DND-41 (cell line): Measurements from ENCODE around the gene DYNLT2.

Source experiments
- ATAC-seq: fragments of 200-7000 bp; cut with Tn5 transposase; 3 replicates; pipeline ENCODE4 v1.9.1; 2021; ENCODE audit warnings: low read depth; ENCODE audit not compliant: insufficient read depth
- DNase-seq: peaks from one replicate; pipeline ENCODE4 v3.0.0-alpha.2; 2020
- H2AFZ ChIP-seq: 2 replicates; pipeline ENCODE4 v1.6.0; 2012; ENCODE audit warnings: low read depth, low read length
- H3K27ac ChIP-seq: 2 replicates; pipeline ENCODE4 v1.5.1; 2012; ENCODE audit warnings: low read length, inconsistent platforms
- H3K27me3 ChIP-seq: fragments of 200-600 bp; sonication (generic); 2 replicates; pipeline ENCODE4 v1.6.0; 2012; ENCODE audit warnings: low read length, mild to moderate bottlenecking, inconsistent platforms; ENCODE audit not compliant: insufficient read depth, poor library complexity
- H3K36me3 ChIP-seq: 2 replicates; pipeline ENCODE4 v1.5.1; 2012; ENCODE audit warnings: low read length, inconsistent platforms; ENCODE audit not compliant: insufficient read depth
- H3K4me1 ChIP-seq: 2 replicates; pipeline ENCODE4 v1.5.1; 2012; ENCODE audit warnings: mild to moderate bottlenecking, low read length; ENCODE audit not compliant: insufficient read depth
- H3K4me2 ChIP-seq: 2 replicates; pipeline ENCODE4 v1.6.0; 2012; ENCODE audit warnings: mild to moderate bottlenecking, moderate library complexity, low read length, inconsistent platforms; ENCODE audit not compliant: insufficient read depth
- H3K4me3 ChIP-seq, 2 experiments: fragments of 200-600 bp in 1 of 2; shearing (Covaris generic) in 1 of 2; 2 replicates each; pipeline ENCODE4 v1.5.1; 2012 to 2016; ENCODE audit warnings: inconsistent platforms in 2 of 2, low read length in 2 of 2, mild to moderate bottlenecking in 2 of 2, low read depth in 1 of 2, moderate library complexity in 1 of 2
- H3K79me2 ChIP-seq: 2 replicates; pipeline ENCODE4 v1.6.0; 2012; ENCODE audit warnings: low read length, inconsistent platforms; ENCODE audit not compliant: insufficient read depth
- H3K9ac ChIP-seq: 2 replicates; pipeline ENCODE4 v1.6.0; 2012; ENCODE audit warnings: low read depth, mild to moderate bottlenecking, inconsistent platforms, low read length, moderate library complexity
- H3K9me3 ChIP-seq: 2 replicates; pipeline ENCODE4 v1.5.1; 2012; ENCODE audit warnings: low read length, moderate library complexity, mild to moderate bottlenecking, inconsistent platforms; ENCODE audit not compliant: insufficient read depth, severe bottlenecking
- H4K20me1 ChIP-seq: 2 replicates; pipeline ENCODE4 v1.6.0; 2012; ENCODE audit warnings: low read length; ENCODE audit not compliant: insufficient read depth
- EZH2 ChIP-seq: IDR thresholded peaks from 3 replicates; pipeline ENCODE4 v1.6.1; 2012; ENCODE audit warnings: borderline replicate concordance, low read depth, mild to moderate bottlenecking, moderate library complexity, low read length, inconsistent platforms; ENCODE audit not compliant: severe bottlenecking
- TF ChIP-seq, protein P1 (sequence below): IDR thresholded peaks from 2 replicates; pipeline ENCODE4 v1.5.1; 2012; ENCODE audit warnings: borderline replicate concordance, low read length, moderate library complexity, mild to moderate bottlenecking; ENCODE audit not compliant: poor library complexity, severe bottlenecking; ENCODE audit errors: extremely low read depth

The DYNLT2 gene

DNA sequence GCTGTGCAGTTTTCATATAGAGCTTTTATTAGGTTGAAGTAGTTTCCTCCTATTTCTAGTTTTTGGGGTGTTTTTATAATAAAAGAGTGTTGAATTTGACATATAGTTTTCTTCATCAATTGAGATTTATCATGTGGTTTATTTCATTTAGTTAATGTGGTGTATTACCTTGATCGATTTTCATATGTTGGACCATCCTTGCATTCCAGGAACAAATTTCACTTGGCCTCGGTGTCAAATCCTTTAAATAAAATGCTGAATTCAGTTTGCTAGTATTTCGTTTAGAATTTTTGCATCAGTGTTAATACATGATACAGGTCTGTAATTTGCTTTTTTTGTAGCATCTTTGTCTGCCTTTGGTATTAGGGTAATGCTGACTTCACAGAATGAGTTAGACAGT lies 6.0 kb downstream of the DYNLT2 start:
- no peak for TF ChIP-seq EZH2
- TF ChIP-seq, protein P1, sequence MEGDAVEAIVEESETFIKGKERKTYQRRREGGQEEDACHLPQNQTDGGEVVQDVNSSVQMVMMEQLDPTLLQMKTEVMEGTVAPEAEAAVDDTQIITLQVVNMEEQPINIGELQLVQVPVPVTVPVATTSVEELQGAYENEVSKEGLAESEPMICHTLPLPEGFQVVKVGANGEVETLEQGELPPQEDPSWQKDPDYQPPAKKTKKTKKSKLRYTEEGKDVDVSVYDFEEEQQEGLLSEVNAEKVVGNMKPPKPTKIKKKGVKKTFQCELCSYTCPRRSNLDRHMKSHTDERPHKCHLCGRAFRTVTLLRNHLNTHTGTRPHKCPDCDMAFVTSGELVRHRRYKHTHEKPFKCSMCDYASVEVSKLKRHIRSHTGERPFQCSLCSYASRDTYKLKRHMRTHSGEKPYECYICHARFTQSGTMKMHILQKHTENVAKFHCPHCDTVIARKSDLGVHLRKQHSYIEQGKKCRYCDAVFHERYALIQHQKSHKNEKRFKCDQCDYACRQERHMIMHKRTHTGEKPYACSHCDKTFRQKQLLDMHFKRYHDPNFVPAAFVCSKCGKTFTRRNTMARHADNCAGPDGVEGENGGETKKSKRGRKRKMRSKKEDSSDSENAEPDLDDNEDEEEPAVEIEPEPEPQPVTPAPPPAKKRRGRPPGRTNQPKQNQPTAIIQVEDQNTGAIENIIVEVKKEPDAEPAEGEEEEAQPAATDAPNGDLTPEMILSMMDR = no peak
- Histone ChIP-seq H3K4me3 (no peak overlapping the region), H3K79me2 (peaks cover 5% of the 10 kb centered on the region), H3K9ac (no peak overlapping the region), H3K4me1 (peaks cover 8% of the 10 kb centered on the region), H3K27ac (no peak overlapping the region), H3K9me3 (no peaks in the 10 kb centered on the region), H3K27me3 (no peaks in the 10 kb centered on the region), H3K36me3 (peaks cover 5% of the 10 kb centered on the region), H4K20me1 (no peaks in the 10 kb centered on the region), H3K4me2 (no peak overlapping the region), H2AFZ (no peak overlapping the region)
- DNase-seq (no peak), ATAC-seq (no peak)

DNA sequence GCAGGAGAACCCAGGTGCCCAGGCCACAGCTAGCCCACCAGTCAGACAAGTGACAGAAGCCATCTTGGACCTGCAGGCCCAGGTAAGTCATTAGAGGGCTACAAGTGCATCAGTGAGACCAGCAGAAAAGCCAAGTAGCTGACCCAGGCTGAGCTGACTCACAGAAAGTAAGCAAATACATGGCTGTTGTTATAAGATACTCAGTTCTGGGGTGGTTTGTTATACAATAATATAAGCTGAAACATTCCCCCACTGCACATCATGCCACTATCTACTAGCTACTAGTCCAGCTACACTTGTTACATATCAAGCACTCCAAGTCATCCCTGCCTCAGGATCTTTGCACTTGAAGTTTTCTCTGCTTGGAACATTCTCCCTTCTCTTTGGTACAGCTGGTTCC lies 10.0 kb downstream of the DYNLT2 start:
- Histone ChIP-seq H3K4me1 (no peaks in the 10 kb centered on the region), H3K27me3 (no peaks in the 10 kb centered on the region), H3K79me2 (no peaks in the 10 kb centered on the region), H4K20me1 (no peaks in the 10 kb centered on the region), H3K36me3 (no peaks in the 10 kb centered on the region), H2AFZ (no peak overlapping the region), H3K9me3 (no peaks in the 10 kb centered on the region), H3K9ac (no peak overlapping the region), H3K27ac (no peak overlapping the region), H3K4me3 (no peak overlapping the region), H3K4me2 (no peak overlapping the region)
- ATAC-seq = no peak
- TF ChIP-seq, protein P1 = no peak
- no peak for TF ChIP-seq EZH2
- no peak for DNase-seq

DNA sequence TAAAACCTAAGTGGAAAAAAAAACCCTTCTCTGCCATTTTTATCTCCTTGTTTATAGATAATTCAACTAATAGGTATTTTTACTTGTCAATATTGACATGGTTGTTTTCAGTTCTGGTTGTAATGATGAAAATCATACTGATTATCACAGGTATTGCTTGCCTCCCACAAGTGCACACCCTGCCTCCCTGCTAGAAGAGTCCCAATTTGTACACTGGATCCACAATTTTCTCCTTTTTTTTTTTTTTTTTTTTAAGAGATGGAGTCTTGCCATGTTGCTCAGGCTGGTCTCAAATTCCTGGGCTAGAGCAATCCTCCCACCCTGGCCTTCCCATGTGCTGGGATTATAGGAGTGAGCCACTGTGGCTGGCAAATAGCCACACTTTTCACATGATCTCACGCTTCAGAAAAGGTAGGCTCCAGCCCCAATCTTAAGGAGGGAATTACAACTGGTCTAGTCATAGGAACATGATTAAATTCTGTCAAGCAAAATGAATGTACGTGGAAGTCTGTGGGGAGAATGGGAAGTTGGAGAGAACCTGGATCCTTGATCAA lies 12.3 kb downstream of the DYNLT2 start:
- TF ChIP-seq EZH2 = no peak
- TF ChIP-seq, protein P1 = no peak
- Histone ChIP-seq H3K9ac (no peak overlapping the region), H3K27me3 (peaks cover 3% of the 10 kb centered on the region), H4K20me1 (no peaks in the 10 kb centered on the region), H2AFZ (no peak overlapping the region), H3K9me3 (no peaks in the 10 kb centered on the region), H3K4me2 (no peak overlapping the region), H3K27ac (no peak overlapping the region), H3K36me3 (no peaks in the 10 kb centered on the region), H3K4me3 (no peak overlapping the region), H3K79me2 (no peaks in the 10 kb centered on the region), H3K4me1 (no peaks in the 10 kb centered on the region)
- DNase-seq = no peak
- ATAC-seq = no peak
